Kidney (tissue), 14 donors: ENCODE results near the gene GPR183. TPM values are rescaled to one million over a fixed set of nuclear protein-coding genes. Genes with fewer than 3 reads are reported as not detected.
A peak's percentile ranks its signal among the peaks of the same experiment; 100 is the strongest.

ENCODE experiments used
- DNase-seq, 5 donors: peaks; one replicate each; pipeline ENCODE4 v3.0.0-alpha.2; 2013 to 2020
- FAIRE-seq: peaks from 2 replicates; lab custom pipeline; 2012; peaks lifted over from hg19 to GRCh38; lab: Jason Lieb, UNC
- H3K27ac ChIP-seq, 2 donors: one replicate each; pipeline ENCODE4 v1.7.0; 2013; ENCODE audit warnings: low read depth in 2 of 2, low read length in 2 of 2, inconsistent platforms in 1 of 2
- H3K27me3 ChIP-seq: one replicate; pipeline ENCODE4 v1.7.1; 2013; ENCODE audit warnings: low read length, inconsistent platforms; ENCODE audit not compliant: control insufficient read depth, insufficient read depth
- H3K36me3 ChIP-seq, 3 donors: one replicate each; pipeline versions ENCODE4 v1.7.0 to v1.7.1; 2013; ENCODE audit warnings: low read length in 3 of 3, control low read depth in 1 of 3, inconsistent platforms in 1 of 3; ENCODE audit not compliant: insufficient read depth in 3 of 3, control insufficient read depth in 2 of 3
- H3K4me1 ChIP-seq, 3 donors: one replicate each; pipeline versions ENCODE4 v1.7.0 to v1.7.1; 2013; ENCODE audit warnings: low read length in 3 of 3, inconsistent platforms in 1 of 3, low read depth in 1 of 3; ENCODE audit not compliant: control insufficient read depth in 2 of 3, insufficient read depth in 2 of 3
- H3K4me3 ChIP-seq, 3 donors: one replicate each; pipeline versions ENCODE4 v1.7.0 to v1.8.1; 2013; ENCODE audit warnings: low read length in 3 of 3, control low read depth in 1 of 3, inconsistent platforms in 1 of 3
- H3K9ac ChIP-seq, 3 donors: one replicate each; pipeline versions ENCODE4 v1.7.0 to v1.7.1; 2013; ENCODE audit warnings: low read length in 3 of 3, control low read depth in 1 of 3, inconsistent platforms in 1 of 3
- H3K9me3 ChIP-seq, 3 donors: one replicate each; pipeline versions ENCODE4 v1.7.0 to v1.7.1; 2013; ENCODE audit warnings: low read length in 3 of 3, control low read depth in 1 of 3, inconsistent platforms in 1 of 3; ENCODE audit not compliant: control insufficient read depth in 2 of 3, insufficient read depth in 1 of 3
- intact Hi-C: fragments of 100-400 bp; cut with DNase I; formaldehyde crosslinking; loops from one replicate; pipeline ENCODE4 v1.11.1; 2022
- polyA plus RNA-seq: library from polyadenylated mRNA; stranded (reverse); fragments of 350-450 nt; fragmentation: Illumina TruSeq; extraction: RNeasy Lipid Tissue Mini Kit (QIAGEN cat#74804); gene quantifications from one replicate; pipeline ENCODE4 v1.2.3, GENCODE V29; 2014; ENCODE audit warnings: low read depth, low replicate concordance; ENCODE audit not compliant: insufficient read depth
- total RNA-seq: library from RNA; stranded (reverse); fragmentation: NEBNext Ultra II Directional; extraction: Animal tissue kit (Norgen Biotek cat#: 25700); gene quantifications from one replicate; pipeline ENCODE4 v1.2.1, GENCODE V29; 2021
- TF ChIP-seq, protein P1 (sequence below): IDR thresholded peaks from 3 replicates; pipeline ENCODE4 v1.5.1; 2012; ENCODE audit warnings: mild to moderate bottlenecking, moderate library complexity, borderline replicate concordance; ENCODE audit not compliant: insufficient read depth; ENCODE audit errors: extremely low read depth
- donor health status: control.
- donor health status: control.
- donor health status: control.
- donor health status: control.
- donor health status: control.
- donor health status: DM: yes; HTN: yes; CAD: no.
- donor health status: Normal renal cell carcinoma (clear cell type).

Gene GPR183
- total and polyA plus RNA-seq, 2 donors from 2014 or later = 1.7 to 11.8 TPM

DNA sequence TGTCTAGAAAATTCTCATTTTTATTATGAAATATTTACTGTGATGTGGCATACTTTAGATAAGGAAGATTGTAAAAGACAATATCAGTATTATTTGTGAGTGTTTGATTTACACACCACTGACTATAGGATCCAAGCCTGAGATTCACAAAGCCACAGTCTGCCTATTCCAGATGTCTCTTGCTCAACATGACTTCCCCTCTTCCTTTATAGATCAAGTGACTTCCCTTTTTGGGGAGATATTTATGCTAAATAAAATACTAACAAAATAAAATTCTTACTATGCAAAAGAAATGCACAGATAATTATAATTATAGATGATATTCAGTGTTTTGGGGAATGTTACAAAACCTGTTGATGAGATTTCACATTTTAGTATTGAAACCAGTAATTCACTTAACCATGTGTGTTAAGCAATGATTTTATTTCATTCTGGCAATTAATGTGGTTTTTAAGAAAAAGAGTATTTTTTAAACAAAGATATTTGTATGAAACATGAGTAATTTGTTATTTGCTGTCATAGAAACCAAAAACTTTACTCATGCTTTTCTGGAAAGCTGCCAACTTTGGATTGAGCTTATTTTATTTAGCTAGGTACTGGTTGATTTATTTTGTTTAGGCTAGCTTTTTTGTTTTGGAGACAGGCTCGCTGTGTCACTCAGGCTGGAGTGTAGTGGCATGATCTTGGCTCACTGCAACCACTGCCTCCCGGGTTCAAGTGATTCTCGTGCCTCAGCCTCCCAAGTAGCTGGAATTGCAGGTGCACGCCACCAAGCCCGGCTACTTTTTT lies 13.7 kb upstream of the GPR183 start:
- Histone ChIP-seq H3K9me3 (no peaks in the 10 kb centered on the region), H3K27ac (no peak overlapping the region), H3K27me3 (no peaks in the 10 kb centered on the region), H3K4me1 (no peaks in the 10 kb centered on the region), H3K36me3 (peaks cover 0 to 4% (median 0%) of the 10 kb centered on the region in 3 donors), H3K9ac (no peak overlapping the region), H3K4me3 (no peak overlapping the region)
- FAIRE-seq (peak; percentile 30), DNase-seq (peak in 1 of 5 donors; percentile 59)
- TF ChIP-seq, protein P1, sequence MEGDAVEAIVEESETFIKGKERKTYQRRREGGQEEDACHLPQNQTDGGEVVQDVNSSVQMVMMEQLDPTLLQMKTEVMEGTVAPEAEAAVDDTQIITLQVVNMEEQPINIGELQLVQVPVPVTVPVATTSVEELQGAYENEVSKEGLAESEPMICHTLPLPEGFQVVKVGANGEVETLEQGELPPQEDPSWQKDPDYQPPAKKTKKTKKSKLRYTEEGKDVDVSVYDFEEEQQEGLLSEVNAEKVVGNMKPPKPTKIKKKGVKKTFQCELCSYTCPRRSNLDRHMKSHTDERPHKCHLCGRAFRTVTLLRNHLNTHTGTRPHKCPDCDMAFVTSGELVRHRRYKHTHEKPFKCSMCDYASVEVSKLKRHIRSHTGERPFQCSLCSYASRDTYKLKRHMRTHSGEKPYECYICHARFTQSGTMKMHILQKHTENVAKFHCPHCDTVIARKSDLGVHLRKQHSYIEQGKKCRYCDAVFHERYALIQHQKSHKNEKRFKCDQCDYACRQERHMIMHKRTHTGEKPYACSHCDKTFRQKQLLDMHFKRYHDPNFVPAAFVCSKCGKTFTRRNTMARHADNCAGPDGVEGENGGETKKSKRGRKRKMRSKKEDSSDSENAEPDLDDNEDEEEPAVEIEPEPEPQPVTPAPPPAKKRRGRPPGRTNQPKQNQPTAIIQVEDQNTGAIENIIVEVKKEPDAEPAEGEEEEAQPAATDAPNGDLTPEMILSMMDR = no peak
- intact Hi-C loops = no loop called here

DNA sequence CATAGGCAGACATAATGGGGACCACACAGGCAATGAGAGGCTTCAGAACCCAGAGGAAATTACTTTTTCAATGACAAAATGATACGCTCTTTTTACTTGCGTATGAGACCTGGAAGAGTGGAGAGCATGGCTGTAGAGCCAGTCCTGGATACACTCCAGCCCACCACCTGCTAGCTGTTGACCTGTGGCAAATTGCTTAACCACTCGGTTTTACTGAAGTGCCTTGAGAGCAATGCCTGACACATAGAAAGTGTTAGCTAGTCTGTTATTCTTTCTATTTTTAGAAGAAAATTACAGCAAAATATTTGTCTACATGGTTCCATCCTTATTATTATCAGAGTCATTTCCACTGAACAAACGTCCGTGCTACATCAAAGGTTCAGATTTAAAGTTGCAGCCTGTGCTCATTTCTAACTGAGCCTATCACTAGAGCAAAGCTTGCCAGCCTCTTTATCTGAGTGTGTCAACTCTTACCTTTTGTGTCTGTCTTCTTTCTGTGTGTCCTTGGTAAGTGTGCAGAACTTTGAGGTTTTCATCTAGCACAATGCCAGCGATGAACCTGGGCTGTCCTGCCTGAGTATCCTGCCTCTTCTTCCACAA lies 9.6 kb upstream of the GPR183 start:
- no peak for DNase-seq
- no peak for FAIRE-seq

DNA sequence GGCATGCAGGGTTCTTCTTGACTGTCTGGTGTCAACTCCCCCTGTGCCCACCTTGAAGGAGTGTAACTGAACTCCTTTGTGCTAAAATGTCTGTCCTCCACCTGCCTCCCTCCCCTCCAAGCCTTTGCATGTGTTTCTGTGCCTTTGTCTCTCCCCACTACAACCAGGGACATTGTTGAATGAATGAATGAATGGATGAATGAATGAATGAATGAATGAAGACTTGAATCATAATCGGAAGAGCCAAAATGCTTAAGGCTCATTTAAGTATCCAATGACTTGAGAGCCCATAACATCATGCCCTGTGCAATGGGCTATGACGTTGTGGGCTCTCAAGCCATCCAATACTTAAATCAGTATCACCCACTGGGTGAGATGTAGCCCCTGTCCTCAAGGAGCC lies 9.0 kb upstream of the GPR183 start:
- Histone ChIP-seq H3K27me3 (no peaks in the 10 kb centered on the region), H3K4me1 (no peaks in the 10 kb centered on the region), H3K9me3 (no peaks in the 10 kb centered on the region), H3K27ac (no peak overlapping the region), H3K36me3 (peaks cover 0 to 2% (median 0%) of the 10 kb centered on the region in 3 donors), H3K9ac (no peak overlapping the region), H3K4me3 (no peak overlapping the region)
- intact Hi-C loops = no loop called here
- FAIRE-seq = no peak
- TF ChIP-seq, protein P1 = no peak
- DNase-seq = no peak

More for the DNA sequence above, 9.6 kb upstream of the GPR183 start:
- no peak overlapping the region for H3K27ac ChIP-seq
- H3K9ac ChIP-seq = no peak overlapping the region
- intact Hi-C loops = no loop called here
- no peaks in the 10 kb centered on the region for H3K9me3 ChIP-seq
- no peaks in the 10 kb centered on the region for H3K4me1 ChIP-seq
- TF ChIP-seq, protein P1 = no peak
- no peaks in the 10 kb centered on the region for H3K27me3 ChIP-seq
- H3K4me3 ChIP-seq = no peak overlapping the region
- peaks cover 0 to 2% (median 0%) of the 10 kb centered on the region in 3 donors for H3K36me3 ChIP-seq
